Uterus (tissue), 2 donors: ENCODE data around the gene AFF4.

ENCODE experiments used
- CTCF ChIP-seq, 4 experiments: fragments of 200-600 bp in 2 of 4; fragments of 450-650 bp in 2 of 4; sonication (generic) in 2 of 4; IDR thresholded peaks; one replicate each; pipeline ENCODE4 v1.5.1; 2016 to 2019; ENCODE audit warnings: antibody characterized with exemption in 4 of 4, mild to moderate bottlenecking in 2 of 4, moderate library complexity in 1 of 4
- POLR2A ChIP-seq, 2 donors: fragments of 450-650 bp; IDR thresholded peaks; one replicate each; pipeline ENCODE4 v1.6.1; 2016; ENCODE audit warnings: antibody characterized with exemption in 2 of 2, mild to moderate bottlenecking in 1 of 2, moderate library complexity in 1 of 2

GRCh38 chr5:132853323-132853722, 110.1 kb downstream of the AFF4 start:
- TF ChIP-seq CTCF (IDR thresholded peaks at IDR 0.05), result no peak
- no peak for TF ChIP-seq POLR2A (IDR thresholded peaks at IDR 0.05)
